DOHH2 (cell line): ENCODE results near the gene RINT1.

Experiments
- CTCF ChIP-seq: fragments of 200-600 bp; sonication (generic); IDR thresholded peaks from one replicate; pipeline ENCODE4 v1.5.1; 2014; ENCODE audit warnings: antibody characterized with exemption, mild to moderate bottlenecking, low read depth, low read length; ENCODE audit not compliant: poor library complexity, severe bottlenecking
- EZH2phosphoT487 ChIP-seq: fragments of 200-600 bp; sonication (generic); IDR thresholded peaks from 2 replicates; pipeline ENCODE4 v1.6.1; 2017; ENCODE audit warnings: borderline replicate concordance, mild to moderate bottlenecking, antibody characterized with exemption, low read length, moderate library complexity, mixed read lengths

- TF ChIP-seq CTCF (no peak), EZH2phosphoT487 (no peak)
Measured at GRCh38 chr7:105583061-105583460, 51.1 kb downstream of the RINT1 start.
